ENCODE data around the gene TMEM132D.

Gene TMEM132D

DNA sequence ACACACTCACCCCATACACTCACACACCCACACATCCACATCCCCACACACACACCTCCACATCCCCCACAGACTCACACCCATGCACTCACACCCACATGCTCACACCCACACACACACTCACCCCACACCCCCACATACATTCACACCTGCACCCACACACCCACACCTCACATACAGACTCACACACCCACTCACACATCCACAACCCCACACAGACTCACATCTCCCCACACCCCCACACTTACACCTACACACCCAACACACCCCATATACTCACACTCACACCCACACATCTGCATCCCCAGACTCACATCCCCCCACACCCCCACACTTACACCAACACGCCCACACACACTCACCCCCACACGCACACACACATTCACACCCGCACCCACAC, 878.8 kb downstream of the TMEM132D start:
- no peak for DNase-seq
